ENCODE measurements around the gene PIEZO1.

Gene PIEZO1

GRCh38 chr16:88806491-88807111 is 21.6 kb upstream of the PIEZO1 start:
- peaks cover 27% of the 10 kb centered on the region for H3K4me1 ChIP-seq (ENCODE audit: control insufficient read depth, insufficient read depth, low read length)

GRCh38 chr16:88805887-88806393 is 20.9 kb upstream of the PIEZO1 start:
- H3K9me3 ChIP-seq (ENCODE audit: control insufficient read depth, low read length), result no peaks in the 10 kb centered on the region
- H3K4me1 ChIP-seq (ENCODE audit: control insufficient read depth, insufficient read depth, low read length), result peaks cover 25% of the 10 kb centered on the region
- no peaks in the 10 kb centered on the region for H3K36me3 ChIP-seq (ENCODE audit: control insufficient read depth, insufficient read depth, low read length)
- no peak overlapping the region for H3K4me3 ChIP-seq (ENCODE audit: low read length)
- no peak overlapping the region for H3K9ac ChIP-seq (ENCODE audit: low read length)
- H3K27me3 ChIP-seq (ENCODE audit: control insufficient read depth, insufficient read depth, low read length), result no peaks in the 10 kb centered on the region

More at GRCh38 chr16:88806491-88807111, 21.6 kb upstream of the PIEZO1 start:
- no peaks in the 10 kb centered on the region for H3K9me3 ChIP-seq (ENCODE audit: control insufficient read depth, low read length)
- H3K9ac ChIP-seq (ENCODE audit: low read length), result no peak overlapping the region
- no peak overlapping the region for H3K4me3 ChIP-seq (ENCODE audit: low read length)
- no peaks in the 10 kb centered on the region for H3K27me3 ChIP-seq (ENCODE audit: control insufficient read depth, insufficient read depth, low read length)
- no peaks in the 10 kb centered on the region for H3K36me3 ChIP-seq (ENCODE audit: control insufficient read depth, insufficient read depth, low read length)

GRCh38 chr16:88805340-88805715 is 20.3 kb upstream of the PIEZO1 start:
- Histone ChIP-seq H3K27me3 (ENCODE audit: control insufficient read depth, insufficient read depth, low read length) (no peaks in the 10 kb centered on the region), H3K4me3 (ENCODE audit: low read length) (no peak overlapping the region), H3K4me1 (ENCODE audit: control insufficient read depth, insufficient read depth, low read length) (peaks cover 18% of the 10 kb centered on the region), H3K9ac (ENCODE audit: low read length) (no peak overlapping the region), H3K9me3 (ENCODE audit: control insufficient read depth, low read length) (no peaks in the 10 kb centered on the region), H3K36me3 (ENCODE audit: control insufficient read depth, insufficient read depth, low read length) (no peaks in the 10 kb centered on the region)

- Histone ChIP-seq H3K4me1 (ENCODE audit: control insufficient read depth, insufficient read depth, low read length) (peaks cover 13% of the 10 kb centered on the region), H3K27me3 (ENCODE audit: control insufficient read depth, insufficient read depth, low read length) (no peaks in the 10 kb centered on the region), H3K9ac (ENCODE audit: low read length) (no peak overlapping the region), H3K4me3 (ENCODE audit: low read length) (no peak overlapping the region), H3K9me3 (ENCODE audit: control insufficient read depth, low read length) (no peaks in the 10 kb centered on the region), H3K36me3 (ENCODE audit: control insufficient read depth, insufficient read depth, low read length) (no peaks in the 10 kb centered on the region)
These were observed 19.7 kb upstream of the PIEZO1 start for GRCh38 chr16:88804552-88805339.

GRCh38 chr16:88804173-88804551 is 19.1 kb upstream of the PIEZO1 start:
- H3K4me3 ChIP-seq (ENCODE audit: low read length), result no peak overlapping the region
- H3K9ac ChIP-seq (ENCODE audit: low read length), result no peak overlapping the region
- H3K4me1 ChIP-seq (ENCODE audit: control insufficient read depth, insufficient read depth, low read length), result peaks cover 11% of the 10 kb centered on the region
- H3K36me3 ChIP-seq (ENCODE audit: control insufficient read depth, insufficient read depth, low read length), result no peaks in the 10 kb centered on the region
- no peaks in the 10 kb centered on the region for H3K9me3 ChIP-seq (ENCODE audit: control insufficient read depth, low read length)
- no peaks in the 10 kb centered on the region for H3K27me3 ChIP-seq (ENCODE audit: control insufficient read depth, insufficient read depth, low read length)

GRCh38 chr16:88803264-88803987 is 18.4 kb upstream of the PIEZO1 start, which contains the start of gene CDT1:
TSS of gene CDT1 (plus strand) at chr16:88803789. CDS start at chr16:88803832, 43 bp downstream.
- H3K36me3 ChIP-seq (ENCODE audit: control insufficient read depth, insufficient read depth, low read length), result no peaks in the 10 kb centered on the region
- no peaks in the 10 kb centered on the region for H3K27me3 ChIP-seq (ENCODE audit: control insufficient read depth, insufficient read depth, low read length)
- peak within 1 kb of the TSS; percentile 65 for H3K9ac ChIP-seq (ENCODE audit: low read length)
- H3K9me3 ChIP-seq (ENCODE audit: control insufficient read depth, low read length), result no peaks in the 10 kb centered on the region
- H3K4me3 ChIP-seq (ENCODE audit: low read length), result no peak within 1 kb of the TSS
- H3K4me1 ChIP-seq (ENCODE audit: control insufficient read depth, insufficient read depth, low read length), result peaks cover 11% of the 10 kb centered on the region

- Histone ChIP-seq H3K27me3 (ENCODE audit: control insufficient read depth, insufficient read depth, low read length) (no peaks in the 10 kb centered on the region), H3K4me3 (ENCODE audit: low read length) (no peak overlapping the region), H3K9ac (ENCODE audit: low read length) (no peak overlapping the region), H3K4me1 (ENCODE audit: control insufficient read depth, insufficient read depth, low read length) (peaks cover 11% of the 10 kb centered on the region), H3K36me3 (ENCODE audit: control insufficient read depth, insufficient read depth, low read length) (no peaks in the 10 kb centered on the region), H3K9me3 (ENCODE audit: control insufficient read depth, low read length) (no peaks in the 10 kb centered on the region)
These were observed 15.2 kb upstream of the PIEZO1 start for GRCh38 chr16:88800277-88800592.

- Histone ChIP-seq H3K4me1 (ENCODE audit: control insufficient read depth, insufficient read depth, low read length) (peaks cover 7% of the 10 kb centered on the region), H3K4me3 (ENCODE audit: low read length) (no peak overlapping the region), H3K9ac (ENCODE audit: low read length) (no peak overlapping the region), H3K9me3 (ENCODE audit: control insufficient read depth, low read length) (no peaks in the 10 kb centered on the region), H3K27me3 (ENCODE audit: control insufficient read depth, insufficient read depth, low read length) (no peaks in the 10 kb centered on the region), H3K36me3 (ENCODE audit: control insufficient read depth, insufficient read depth, low read length) (no peaks in the 10 kb centered on the region)
These were observed 14.7 kb upstream of the PIEZO1 start for GRCh38 chr16:88799569-88800276.

- Histone ChIP-seq H3K4me3 (ENCODE audit: low read length) (no peak overlapping the region), H3K9me3 (ENCODE audit: control insufficient read depth, low read length) (no peaks in the 10 kb centered on the region), H3K4me1 (ENCODE audit: control insufficient read depth, insufficient read depth, low read length) (no peaks in the 10 kb centered on the region), H3K36me3 (ENCODE audit: control insufficient read depth, insufficient read depth, low read length) (no peaks in the 10 kb centered on the region), H3K9ac (ENCODE audit: low read length) (no peak overlapping the region), H3K27me3 (ENCODE audit: control insufficient read depth, insufficient read depth, low read length) (no peaks in the 10 kb centered on the region)
These were observed 13.9 kb upstream of the PIEZO1 start for GRCh38 chr16:88798772-88799455.

GRCh38 chr16:88798073-88798472 is 13.1 kb upstream of the PIEZO1 start:
- Histone ChIP-seq H3K4me1 (ENCODE audit: control insufficient read depth, insufficient read depth, low read length) (peaks cover 3% of the 10 kb centered on the region), H3K4me3 (ENCODE audit: low read length) (no peak overlapping the region), H3K9ac (ENCODE audit: low read length) (no peak overlapping the region), H3K27me3 (ENCODE audit: control insufficient read depth, insufficient read depth, low read length) (peaks cover under 1% of the 10 kb centered on the region), H3K36me3 (ENCODE audit: control insufficient read depth, insufficient read depth, low read length) (no peaks in the 10 kb centered on the region), H3K9me3 (ENCODE audit: control insufficient read depth, low read length) (no peaks in the 10 kb centered on the region)

- Histone ChIP-seq H3K27me3 (ENCODE audit: control insufficient read depth, insufficient read depth, low read length) (peaks cover 17% of the 10 kb centered on the region), H3K4me3 (ENCODE audit: low read length) (no peak overlapping the region), H3K9ac (ENCODE audit: low read length) (no peak overlapping the region), H3K36me3 (ENCODE audit: control insufficient read depth, insufficient read depth, low read length) (no peaks in the 10 kb centered on the region), H3K9me3 (ENCODE audit: control insufficient read depth, low read length) (no peaks in the 10 kb centered on the region), H3K4me1 (ENCODE audit: control insufficient read depth, insufficient read depth, low read length) (peaks cover 3% of the 10 kb centered on the region)
These were observed 11.3 kb upstream of the PIEZO1 start for GRCh38 chr16:88796278-88796677.

Data from mucosa of stomach (tissue), 1 donor.